Activated naive CD8-positive, alpha-beta T cell treated with anti-CD3 and anti-CD28 coated beads, Interleukin-2, amount 10 ng/mL, durations not matched to agents 7 days and 5 days (primary cell): ENCODE results near the gene SDC4. TPM values are rescaled to one million over a fixed set of nuclear protein-coding genes. Genes with fewer than 3 reads are reported as not detected.
A peak's percentile ranks its signal among the peaks of the same experiment; 100 is the strongest.
"Not testable (repeated sequence)": the region's sequence is repeated elsewhere in the genome, so short reads cannot be mapped to it uniquely, and the experiment has no call there.

Source experiments
- ATAC-seq: fragments of 150-1000 bp; cut with Tn5 transposase; one replicate; pipeline ENCODE4 v1.10.0; 2021; ENCODE audit warnings: low read depth, moderate library complexity
- POLR2A ChIA-PET: fragments of 350-600 bp; sonication (Branson Sonifier 250); formaldehyde crosslinking; loops from one replicate; lab custom pipeline; 2021; ENCODE audit warnings: antibody characterized with exemption; lab: Charles Lee
- DNase-seq: peaks from one replicate; pipeline ENCODE4 v3.0.0; 2021
- H3K27ac Mint-ChIP-seq: one replicate; pipeline ENCODE4 v1.8.0; 2022; ENCODE audit warnings: mild to moderate bottlenecking, mixed read lengths
- H3K27me3 Mint-ChIP-seq: one replicate; pipeline ENCODE4 v1.8.0; 2022; ENCODE audit warnings: mild to moderate bottlenecking, moderate library complexity, mixed read lengths
- H3K36me3 Mint-ChIP-seq: one replicate; pipeline ENCODE4 v1.8.0; 2021; ENCODE audit warnings: mild to moderate bottlenecking, mixed read lengths
- H3K4me1 Mint-ChIP-seq: one replicate; pipeline ENCODE4 v1.8.0; 2021; ENCODE audit warnings: mixed read lengths
- H3K4me3 Mint-ChIP-seq: one replicate; pipeline ENCODE4 v1.8.0; 2022; ENCODE audit warnings: mild to moderate bottlenecking, moderate library complexity, mixed read lengths
- H3K9me3 Mint-ChIP-seq: one replicate; pipeline ENCODE4 v1.8.0; 2021; ENCODE audit warnings: mixed read lengths
- total RNA-seq, 2 experiments: library from RNA; stranded (reverse); gene quantifications; one replicate each; pipeline ENCODE4 v1.2.3, GENCODE V29; 2021

The SDC4 gene
- total RNA-seq, 2 experiments from 2014 or later = 7.0 to 7.1 TPM

DNA sequence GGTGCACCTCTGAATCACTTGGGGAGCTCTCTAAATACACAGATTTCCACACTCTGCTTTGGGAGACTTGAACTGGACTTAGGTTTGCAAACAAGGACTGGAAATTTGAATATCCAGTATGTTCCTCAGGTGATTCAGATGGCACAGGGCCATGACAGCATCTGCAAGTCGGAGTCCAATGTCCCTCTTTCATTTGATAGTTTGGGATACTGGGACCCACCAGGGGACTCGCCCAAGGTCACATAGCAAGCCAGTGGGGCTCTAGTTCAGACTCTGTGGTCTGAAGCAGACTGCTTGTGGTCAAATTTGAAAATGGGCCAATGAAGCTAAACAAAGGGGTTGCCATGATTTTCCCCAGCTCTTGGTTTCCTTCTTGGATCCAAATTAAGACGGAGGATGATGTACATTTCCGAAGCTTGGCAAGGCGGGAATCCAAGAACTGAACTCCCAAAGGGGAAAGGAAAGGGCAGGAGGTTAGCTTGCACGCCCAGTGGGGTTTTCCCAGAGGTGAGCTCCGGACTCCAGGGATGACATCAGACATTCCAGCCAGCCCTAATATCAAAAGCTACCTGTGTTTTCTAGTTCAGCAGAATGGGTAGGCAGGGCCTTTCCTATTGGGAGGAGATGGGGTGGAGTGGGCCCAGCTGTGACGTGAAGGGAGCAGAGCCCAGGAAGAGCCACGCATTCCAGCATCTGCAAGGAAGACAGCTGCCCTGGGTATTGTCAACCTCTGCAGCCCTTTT is 11.4 kb upstream of the SDC4 start:
- DNase-seq = no peak
- H3K27me3 Mint-ChIP-seq = no peaks in the 10 kb centered on the region
- H3K27ac Mint-ChIP-seq = no peak overlapping the region
- H3K9me3 Mint-ChIP-seq = no peaks in the 10 kb centered on the region
- no peaks in the 10 kb centered on the region for H3K36me3 Mint-ChIP-seq
- peaks cover 47% of the 10 kb centered on the region for H3K4me1 Mint-ChIP-seq
- ATAC-seq = no peak
- H3K4me3 Mint-ChIP-seq = no peak overlapping the region
- POLR2A ChIA-PET = interaction anchor here (1.5 kb wide), 1 partner anchor 14 kb away, joined by 6 read pairs; no protein-coding TSS in a partner anchor

DNA sequence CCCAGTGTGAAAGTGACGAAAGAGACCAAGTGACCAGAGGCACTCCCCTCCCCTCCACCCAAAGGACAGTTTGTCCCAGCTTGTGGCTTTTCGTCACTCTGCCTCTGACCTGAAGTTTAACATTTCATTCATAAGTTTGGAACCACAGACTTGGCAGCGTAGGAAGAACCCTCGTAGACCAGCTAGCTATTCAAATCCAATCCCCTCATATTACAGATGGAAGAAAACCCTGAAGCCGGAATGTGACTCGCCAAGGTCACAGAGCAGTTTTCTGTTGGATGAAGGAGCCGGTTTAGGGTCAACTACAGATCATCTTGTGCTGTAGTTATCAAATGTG is 10.8 kb upstream of the SDC4 start:
- Mint-ChIP-seq H3K4me3 (no peak overlapping the region), H3K27me3 (no peaks in the 10 kb centered on the region), H3K9me3 (no peaks in the 10 kb centered on the region), H3K4me1 (peaks cover 50% of the 10 kb centered on the region), H3K36me3 (no peaks in the 10 kb centered on the region), H3K27ac (no peak overlapping the region)
- ATAC-seq (no peak), DNase-seq (no peak)
- POLR2A ChIA-PET = interaction anchor here (1.5 kb wide), 1 partner anchor 15 kb away, joined by 6 read pairs; no protein-coding TSS in a partner anchor

DNA sequence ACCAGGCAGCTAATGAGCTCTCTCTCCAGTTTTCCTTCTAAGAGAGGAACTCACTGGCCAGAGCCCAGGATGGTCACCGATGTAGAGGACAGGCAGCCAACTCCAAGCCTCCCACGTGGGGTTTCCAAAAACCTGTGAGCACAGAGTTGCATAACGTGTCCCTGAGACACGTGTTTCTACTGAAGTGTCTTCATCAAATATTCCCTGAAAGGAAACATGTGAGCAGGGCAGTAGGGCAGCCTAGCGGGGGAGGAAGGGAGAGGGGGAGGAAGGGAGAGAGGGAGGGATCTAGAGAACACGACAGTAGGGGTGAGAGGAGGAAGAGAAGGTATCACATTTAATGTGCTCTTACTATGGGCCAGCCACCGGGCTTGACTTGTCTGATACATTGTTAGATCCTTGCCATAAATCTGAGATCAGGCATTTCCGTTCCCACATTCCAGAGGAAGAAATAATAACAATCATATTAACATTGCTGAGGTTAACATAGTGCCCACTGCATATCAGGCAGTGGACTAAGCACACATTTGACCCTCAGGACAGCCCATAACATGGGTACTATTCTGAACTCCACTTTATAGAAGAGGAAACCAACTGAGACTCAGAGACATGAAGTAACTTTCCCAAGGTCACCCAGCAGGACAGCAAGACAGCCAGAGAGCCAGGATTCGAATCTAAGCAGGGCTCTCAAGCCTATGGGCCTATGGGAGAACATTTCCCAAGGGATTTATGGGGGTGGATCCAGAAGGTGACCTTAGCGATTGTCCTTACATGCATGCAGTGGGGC is 10.3 kb upstream of the SDC4 start:
- no peaks in the 10 kb centered on the region for H3K27me3 Mint-ChIP-seq
- H3K9me3 Mint-ChIP-seq = no peaks in the 10 kb centered on the region
- ATAC-seq = no peak
- peaks cover 51% of the 10 kb centered on the region for H3K4me1 Mint-ChIP-seq
- no peak overlapping the region for H3K27ac Mint-ChIP-seq
- H3K36me3 Mint-ChIP-seq = no peaks in the 10 kb centered on the region
- no peak overlapping the region for H3K4me3 Mint-ChIP-seq
- no peak for DNase-seq
- POLR2A ChIA-PET = interaction anchor here (1.5 kb wide), 1 partner anchor 15 kb away, joined by 6 read pairs; no protein-coding TSS in a partner anchor

DNA sequence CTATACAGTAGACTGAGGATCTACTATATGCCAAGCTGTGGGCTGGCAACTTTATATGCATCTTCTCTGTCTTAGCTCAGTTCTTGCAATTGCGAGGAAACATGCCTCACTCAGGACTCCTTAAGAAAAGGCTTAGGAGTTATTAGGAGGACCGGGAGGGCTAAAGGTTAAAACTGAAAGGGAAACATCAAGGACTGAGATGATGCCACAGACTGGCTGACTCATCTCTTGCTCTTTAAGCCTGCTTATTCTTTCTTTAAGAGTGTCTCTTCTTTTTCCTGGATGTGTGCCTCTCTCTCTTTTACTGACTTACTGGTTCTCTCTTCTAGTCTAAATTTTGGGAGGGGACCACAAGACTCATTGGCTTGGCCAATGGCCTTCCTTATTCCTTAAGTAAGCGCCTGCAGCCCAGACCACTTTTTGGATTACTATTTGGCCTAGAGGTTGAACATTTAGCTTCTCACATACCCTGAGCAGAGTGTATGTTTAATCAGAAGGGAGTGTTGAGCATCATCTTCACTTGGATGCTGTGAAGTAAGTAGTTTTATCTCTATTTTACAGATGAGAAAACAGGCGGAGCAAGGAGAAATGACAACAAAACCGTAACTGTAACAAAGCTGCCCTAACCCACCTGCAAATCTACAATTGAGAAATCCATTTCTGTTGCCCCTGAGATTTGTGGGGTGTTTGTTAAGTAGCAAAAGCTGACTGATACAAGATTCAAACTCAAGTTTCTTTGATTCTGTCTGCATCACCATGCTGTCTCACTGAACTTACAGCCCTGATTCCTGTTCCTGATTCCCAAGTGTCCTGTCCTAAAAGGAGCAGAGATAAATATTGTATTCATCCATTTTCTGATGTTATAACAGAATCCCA is 7.2 kb upstream of the SDC4 start:
- H3K4me3 Mint-ChIP-seq = peak overlapping the region; percentile 57
- H3K4me1 Mint-ChIP-seq = peaks cover 48% of the 10 kb centered on the region
- DNase-seq = no peak
- H3K9me3 Mint-ChIP-seq = no peaks in the 10 kb centered on the region
- ATAC-seq = peak; percentile 70
- POLR2A ChIA-PET = no interaction called here
- no peaks in the 10 kb centered on the region for H3K36me3 Mint-ChIP-seq
- peak overlapping the region; percentile 80 for H3K27ac Mint-ChIP-seq
- H3K27me3 Mint-ChIP-seq = no peaks in the 10 kb centered on the region

DNA sequence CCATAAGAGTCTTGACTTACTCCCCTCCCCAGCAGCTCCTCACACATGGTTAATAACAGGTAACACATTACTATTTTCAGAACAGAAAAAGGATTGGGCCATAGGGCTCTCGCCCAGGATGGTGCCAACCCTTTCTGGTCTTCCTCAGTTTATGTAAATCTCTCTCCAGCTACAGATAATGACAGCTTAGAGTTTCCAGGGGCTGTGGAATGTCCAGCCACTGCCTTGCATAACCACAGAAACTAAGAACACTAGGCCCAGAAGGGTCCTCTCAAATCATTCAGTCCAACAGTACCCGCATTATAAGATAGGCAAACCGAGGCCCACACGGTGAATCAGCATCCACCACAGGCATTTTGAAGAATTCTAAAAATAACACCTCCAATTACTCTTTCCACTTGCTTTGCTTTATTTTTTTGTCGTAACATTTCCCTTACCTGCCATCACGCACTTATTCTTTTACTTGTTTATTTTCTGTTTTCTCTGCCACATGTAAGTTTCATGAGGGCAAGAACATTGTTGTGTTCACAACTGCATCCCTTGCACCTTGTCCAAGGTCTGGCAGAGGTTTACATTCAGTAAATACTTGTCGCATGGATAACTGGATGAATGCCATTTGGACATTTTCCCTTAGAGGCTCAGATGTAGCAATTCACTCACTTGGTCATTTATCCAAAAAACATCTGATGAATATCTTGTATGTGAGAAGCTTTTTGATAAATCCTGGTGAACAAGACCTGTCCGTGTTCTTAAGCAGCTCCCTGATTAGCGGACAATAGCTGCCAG is 6.4 kb upstream of the SDC4 start:
- H3K27ac Mint-ChIP-seq = no peak overlapping the region
- ATAC-seq (no peak), DNase-seq (no peak)
- POLR2A ChIA-PET = no interaction called here
- no peaks in the 10 kb centered on the region for H3K36me3 Mint-ChIP-seq
- no peaks in the 10 kb centered on the region for H3K9me3 Mint-ChIP-seq
- no peaks in the 10 kb centered on the region for H3K27me3 Mint-ChIP-seq
- H3K4me1 Mint-ChIP-seq = peaks cover 48% of the 10 kb centered on the region
- H3K4me3 Mint-ChIP-seq = no peak overlapping the region

DNA sequence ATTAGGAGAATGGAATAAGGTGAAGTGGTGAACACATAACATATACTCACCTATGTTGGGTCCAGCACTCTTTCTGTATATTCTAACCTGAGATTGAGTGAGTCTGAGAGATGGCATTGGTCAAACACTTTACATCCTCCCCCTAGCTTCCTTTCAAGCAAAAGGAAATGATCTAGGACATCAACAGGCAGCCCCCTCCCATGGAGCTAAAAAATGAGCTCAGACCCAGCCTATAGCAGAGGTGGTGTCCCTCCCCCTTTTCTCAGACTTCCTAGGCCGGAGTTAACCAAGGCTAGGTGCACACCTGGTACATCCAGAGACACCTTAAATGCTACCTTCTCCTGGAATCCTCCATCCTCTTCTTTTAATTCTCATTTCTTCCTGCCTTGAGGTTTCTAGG is 5.5 kb upstream of the SDC4 start:
- H3K9me3 Mint-ChIP-seq = no peaks in the 10 kb centered on the region
- no peak overlapping the region for H3K27ac Mint-ChIP-seq
- no peaks in the 10 kb centered on the region for H3K27me3 Mint-ChIP-seq
- DNase-seq (no peak), ATAC-seq (no peak)
- H3K4me1 Mint-ChIP-seq = peaks cover 47% of the 10 kb centered on the region
- no peaks in the 10 kb centered on the region for H3K36me3 Mint-ChIP-seq
- H3K4me3 Mint-ChIP-seq = no peak overlapping the region
- POLR2A ChIA-PET = interaction anchor here (1.2 kb wide), 1 partner anchor 9 kb away, joined by 3 read pairs; the partner anchor contains the start of gene SYS1

DNA sequence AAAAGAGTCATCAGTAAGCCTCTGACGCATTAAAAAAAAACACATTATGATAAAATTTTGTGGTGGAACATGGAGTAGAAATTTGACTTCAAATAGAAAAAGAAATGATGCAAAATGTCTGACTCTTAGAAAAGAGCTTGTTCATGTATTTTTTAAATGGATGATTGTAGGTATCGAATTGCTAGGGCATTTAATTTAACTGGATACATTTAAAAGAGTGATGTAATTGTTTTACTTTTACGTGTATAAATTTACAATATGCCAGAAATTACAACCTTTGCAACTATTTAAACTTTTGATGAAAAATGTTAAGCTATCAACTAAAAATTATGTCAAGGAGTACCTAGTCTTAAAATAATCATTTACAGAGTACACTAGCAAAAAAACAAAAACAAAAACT is 4.5 kb upstream of the SDC4 start:
- DNase-seq (no peak), ATAC-seq (no peak)
- POLR2A ChIA-PET = interaction anchor here (1.2 kb wide), 1 partner anchor 10 kb away, joined by 3 read pairs; the partner anchor contains the start of gene SYS1
- peaks cover 39% of the 10 kb centered on the region for H3K4me1 Mint-ChIP-seq
- H3K36me3 Mint-ChIP-seq = no peaks in the 10 kb centered on the region
- H3K9me3 Mint-ChIP-seq = no peaks in the 10 kb centered on the region
- no peak overlapping the region for H3K4me3 Mint-ChIP-seq
- H3K27ac Mint-ChIP-seq = no peak overlapping the region
- no peaks in the 10 kb centered on the region for H3K27me3 Mint-ChIP-seq

DNA sequence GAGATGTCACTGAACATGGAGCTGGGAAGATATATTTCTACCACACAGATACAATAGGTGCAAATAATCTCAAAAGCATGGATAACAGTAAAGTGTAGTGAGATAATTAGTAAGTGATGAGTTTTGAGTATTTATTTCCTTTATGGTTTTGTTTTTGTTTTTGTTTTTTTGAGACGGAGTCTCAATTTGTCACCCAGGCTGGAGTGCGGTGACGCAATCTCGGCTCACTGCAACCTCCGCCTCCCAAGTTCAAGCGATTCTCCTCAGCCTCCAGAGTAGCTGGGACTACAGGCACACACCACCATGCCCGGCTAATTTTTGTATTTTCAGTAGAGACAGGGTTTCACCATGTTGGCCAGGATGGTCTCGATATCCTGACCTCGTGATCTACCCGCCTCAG is 2.6 kb upstream of the SDC4 start:
- ATAC-seq, H3K36me3 Mint-ChIP-seq, H3K9me3 Mint-ChIP-seq, H3K27me3 Mint-ChIP-seq, H3K4me3 Mint-ChIP-seq, DNase-seq, H3K27ac Mint-ChIP-seq, POLR2A ChIA-PET: not testable (repeated sequence)
- H3K4me1 Mint-ChIP-seq = peaks cover 41% of the 10 kb centered on the region

DNA sequence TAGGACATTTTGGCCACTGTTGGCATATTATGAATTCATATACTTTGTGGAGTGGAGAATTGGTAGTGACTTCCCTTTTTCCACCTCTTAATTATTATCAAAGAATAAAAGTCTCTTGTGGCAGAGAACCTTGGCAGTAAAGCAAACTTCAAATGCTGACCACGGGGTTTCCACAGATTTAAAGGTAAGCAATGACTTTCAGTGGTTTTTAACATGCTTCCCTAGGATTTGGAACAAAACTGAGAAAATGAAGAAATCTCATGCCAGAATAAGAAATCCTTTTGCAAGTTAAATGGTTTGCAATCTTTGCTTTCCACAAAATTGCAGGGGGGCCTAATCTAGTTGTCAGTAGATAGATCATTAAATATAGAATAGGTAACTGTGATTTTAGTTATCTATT is 2.0 kb upstream of the SDC4 start:
- no peak overlapping the region for H3K27ac Mint-ChIP-seq
- H3K36me3 Mint-ChIP-seq = no peaks in the 10 kb centered on the region
- POLR2A ChIA-PET = no interaction called here
- no peak for DNase-seq
- no peaks in the 10 kb centered on the region for H3K9me3 Mint-ChIP-seq
- peaks cover 39% of the 10 kb centered on the region for H3K4me1 Mint-ChIP-seq
- H3K4me3 Mint-ChIP-seq = no peak overlapping the region
- peaks cover 1% of the 10 kb centered on the region for H3K27me3 Mint-ChIP-seq
- no peak for ATAC-seq

DNA sequence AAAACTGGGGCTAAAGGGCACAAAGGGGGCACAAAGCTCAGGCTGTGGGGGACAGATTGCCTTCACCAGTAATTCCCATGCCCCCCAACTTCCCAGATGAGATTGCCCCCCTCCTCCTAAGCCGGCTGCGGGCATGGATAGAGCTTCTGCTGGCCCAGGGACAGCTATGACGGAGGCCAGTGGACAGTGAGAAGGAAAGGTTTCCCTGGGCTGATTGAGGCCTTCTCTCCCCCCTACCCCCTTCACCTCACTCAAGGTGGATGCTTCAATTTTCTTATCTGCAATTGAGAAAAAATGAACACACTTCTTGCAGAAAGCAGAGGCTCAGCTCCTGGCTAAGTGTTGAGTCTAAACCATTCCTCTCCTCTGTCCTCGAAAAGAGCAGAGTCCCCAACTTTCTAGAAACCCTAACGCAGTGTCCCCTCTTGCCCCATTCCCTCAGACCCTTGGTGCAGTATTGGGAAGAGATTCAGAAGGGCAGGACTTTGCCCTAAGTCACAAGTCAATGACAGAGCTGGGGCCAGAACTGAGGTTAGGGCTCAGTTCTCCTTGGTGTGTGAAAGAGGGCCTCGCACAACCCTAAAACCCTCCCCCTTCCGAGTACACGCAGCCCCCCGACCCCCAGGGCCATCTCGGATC is 808 bp downstream of the SDC4 start:
- no peaks in the 10 kb centered on the region for H3K9me3 Mint-ChIP-seq
- H3K27ac Mint-ChIP-seq = peak overlapping the region; percentile 54
- no peak for DNase-seq
- peak overlapping the region; percentile 81 for H3K4me3 Mint-ChIP-seq
- POLR2A ChIA-PET = interaction anchor here (1.0 to 3.2 kb wide), 4 partner anchors 15 to 89 kb away, joined by 4 to 14 read pairs (median 4); partner anchors contain the start of gene SYS1
- no peaks in the 10 kb centered on the region for H3K36me3 Mint-ChIP-seq
- H3K4me1 Mint-ChIP-seq = peaks cover 21% of the 10 kb centered on the region
- no peak for ATAC-seq
- H3K27me3 Mint-ChIP-seq = peaks cover 1% of the 10 kb centered on the region

DNA sequence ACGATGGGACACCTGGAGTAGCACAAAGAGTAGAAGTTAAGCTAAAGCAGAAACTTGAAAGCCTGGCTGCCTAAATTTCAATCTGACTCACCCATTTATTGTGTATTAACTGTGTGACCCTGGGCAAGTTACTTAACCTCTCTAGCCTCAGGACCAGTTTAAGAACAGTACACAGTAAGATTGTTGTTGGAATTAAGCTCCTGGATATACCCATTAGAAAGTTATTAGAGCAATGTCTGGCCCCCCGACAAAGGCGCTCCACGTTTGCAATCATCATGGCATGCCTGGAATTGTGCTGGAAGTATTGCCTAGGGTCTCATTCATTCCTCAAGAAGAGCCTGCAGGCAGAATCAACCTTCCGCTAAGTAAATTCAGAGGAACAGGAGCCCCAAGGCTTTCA is 1.4 kb downstream of the SDC4 start:
- DNase-seq (no peak), ATAC-seq (no peak)
- Mint-ChIP-seq H3K4me1 (peaks cover 21% of the 10 kb centered on the region), H3K4me3 (peak overlapping the region; percentile 81), H3K9me3 (no peaks in the 10 kb centered on the region), H3K27me3 (peaks cover 1% of the 10 kb centered on the region), H3K36me3 (no peaks in the 10 kb centered on the region), H3K27ac (no peak overlapping the region)
- POLR2A ChIA-PET = interaction anchor here (3.2 kb wide), 1 partner anchor 16 kb away, joined by 14 read pairs; the partner anchor contains the start of gene SYS1

DNA sequence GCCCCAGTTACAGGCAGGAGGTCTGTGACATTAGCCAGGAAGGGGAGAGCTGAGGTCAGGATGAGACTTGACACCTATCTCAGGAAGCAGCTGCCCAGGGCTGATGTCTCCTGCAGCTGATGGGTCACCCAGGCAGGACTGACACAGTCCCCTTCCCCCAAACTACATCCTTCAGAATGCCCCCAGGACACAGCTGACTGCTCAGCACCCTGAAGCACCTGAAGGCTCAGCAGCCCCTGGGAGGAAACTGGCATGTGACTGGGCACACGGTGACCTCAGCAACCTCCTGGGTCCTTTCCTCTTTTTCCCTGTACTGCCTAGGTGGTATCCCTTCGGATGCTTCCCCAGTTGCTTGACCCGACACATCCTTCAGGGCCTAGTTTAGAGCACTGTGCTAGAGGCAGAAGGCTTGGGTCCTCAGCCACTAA is 1.9 kb downstream of the SDC4 start:
- H3K4me3 Mint-ChIP-seq = peak overlapping the region; percentile 18
- peaks cover 1% of the 10 kb centered on the region for H3K27me3 Mint-ChIP-seq
- H3K36me3 Mint-ChIP-seq = no peaks in the 10 kb centered on the region
- POLR2A ChIA-PET = interaction anchor here (3.2 kb wide), 1 partner anchor 16 kb away, joined by 14 read pairs; the partner anchor contains the start of gene SYS1
- ATAC-seq (no peak), DNase-seq (no peak)
- H3K9me3 Mint-ChIP-seq = no peaks in the 10 kb centered on the region
- peaks cover 21% of the 10 kb centered on the region for H3K4me1 Mint-ChIP-seq
- no peak overlapping the region for H3K27ac Mint-ChIP-seq
